H1 (cell line): ENCODE data around the gene LCE2B. TPM values are rescaled to one million over a fixed set of nuclear protein-coding genes. Genes with fewer than 3 reads are reported as not detected.

ENCODE experiments used
- CTCF ChIA-PET: fragments of 300-600 bp; sonication (Branson Sonifier 250); formaldehyde crosslinking; loops from one replicate; lab custom pipeline; 2021; ENCODE audit not compliant: partially characterized antibody; lab: Charles Lee
- POLR2A ChIA-PET: fragments of 300-600 bp; sonication (Branson Sonifier 250); formaldehyde crosslinking; loops from one replicate; lab custom pipeline; 2021; ENCODE audit warnings: inconsistent platforms; ENCODE audit not compliant: partially characterized antibody; lab: Charles Lee
- DNase-seq, 2 experiments: peaks; one replicate each; pipeline versions ENCODE4 v3.0.0 to v3.0.0-alpha.2; 2010 to 2022; ENCODE audit warnings: low spot score in 2 of 2, low read depth in 1 of 2, mixed read lengths in 1 of 2
- FAIRE-seq: peaks from 2 replicates; lab custom pipeline; 2011; peaks lifted over from hg19 to GRCh38; lab: Jason Lieb, UNC
- H2AFZ ChIP-seq: 2 replicates; pipeline ENCODE4 v1.8.1; 2012; ENCODE audit warnings: low read length, inconsistent platforms
- H2AK5ac ChIP-seq: 2 replicates; pipeline ENCODE4 v1.6.1; 2013; ENCODE audit warnings: low read depth, low read length
- H2BK120ac ChIP-seq: replicated peaks from 2 replicates; pipeline ENCODE3; 2013; ENCODE audit warnings: low read depth, low read length, inconsistent platforms
- H2BK12ac ChIP-seq: 2 replicates; pipeline ENCODE4 v1.6.1; 2013; ENCODE audit warnings: low read depth, low read length
- H2BK15ac ChIP-seq: 2 replicates; pipeline ENCODE4 v1.6.1; 2013; ENCODE audit warnings: low read length
- H2BK20ac ChIP-seq: 2 replicates; pipeline ENCODE4 v1.6.1; 2013; ENCODE audit warnings: low read length
- H2BK5ac ChIP-seq: 2 replicates; pipeline ENCODE4 v1.6.1; 2013; ENCODE audit warnings: low read depth, low read length
- H3K14ac ChIP-seq: 2 replicates; pipeline ENCODE4 v1.6.1; 2013; ENCODE audit warnings: inconsistent platforms; ENCODE audit not compliant: insufficient read length
- H3K18ac ChIP-seq: 2 replicates; pipeline ENCODE4 v1.6.1; 2013; ENCODE audit warnings: low read length; ENCODE audit errors: extremely low read depth
- H3K23ac ChIP-seq: 2 replicates; pipeline ENCODE4 v1.6.1; 2013; ENCODE audit warnings: inconsistent platforms; ENCODE audit not compliant: insufficient read length
- H3K23me2 ChIP-seq: 2 replicates; pipeline ENCODE4 v1.6.1; 2013; ENCODE audit warnings: low read depth, low read length
- H3K27ac ChIP-seq: 2 replicates; pipeline ENCODE4 v1.6.1; 2011; ENCODE audit warnings: low read depth, low read length, inconsistent platforms
- H3K27me3 ChIP-seq, 4 experiments: replicated peaks in 1 of 4; 1 replicate in 1 of 4; 2 replicates in 3 of 4; pipeline versions ENCODE4 v1.6.1 to v1.8.1; 2011 to 2013; ENCODE audit warnings: low read length in 3 of 4, mild to moderate bottlenecking in 3 of 4, inconsistent platforms in 2 of 4, mixed read lengths in 2 of 4, moderate library complexity in 1 of 4; ENCODE audit not compliant: control insufficient read depth in 3 of 4, insufficient read depth in 3 of 4; ENCODE audit errors: extremely low read depth in 1 of 4
- H3K36me3 ChIP-seq, 4 experiments: 2 replicates each; pipeline versions ENCODE4 v1.6.1 to v1.8.1; 2011 to 2013; ENCODE audit warnings: mild to moderate bottlenecking in 4 of 4, low read length in 3 of 4, moderate library complexity in 2 of 4, control low read depth in 1 of 4, inconsistent platforms in 1 of 4; ENCODE audit not compliant: insufficient read depth in 4 of 4, control insufficient read depth in 2 of 4
- H3K4ac ChIP-seq: replicated peaks from 2 replicates; pipeline ENCODE3; 2013; ENCODE audit warnings: low read length, low read depth, mixed read lengths, inconsistent platforms; ENCODE audit not compliant: insufficient read length
- H3K4me1 ChIP-seq, 4 experiments: replicated peaks in 1 of 4; 1 replicate in 1 of 4; 2 replicates in 3 of 4; pipeline versions ENCODE4 v1.6.1 to v1.8.1; 2011 to 2013; ENCODE audit warnings: low read length in 3 of 4, inconsistent platforms in 2 of 4, mixed read lengths in 1 of 4; ENCODE audit not compliant: insufficient read depth in 4 of 4, control insufficient read depth in 3 of 4
- H3K4me2 ChIP-seq, 2 experiments: 2 replicates each; pipeline versions ENCODE4 v1.6.1 to v1.8.1; 2011 to 2013; ENCODE audit warnings: low read depth in 2 of 2, low read length in 2 of 2, control low read depth in 1 of 2, inconsistent platforms in 1 of 2, mild to moderate bottlenecking in 1 of 2; ENCODE audit not compliant: insufficient read depth in 1 of 2
- H3K4me3 ChIP-seq, 4 experiments: fragments of 200-600, 300-600 bp in 1 of 4; sonication (generic), shearing (Covaris generic), sonication (Bioruptor Twin) in 1 of 4; 2 replicates each; pipeline versions ENCODE4 v1.5.1 to v1.8.1; 2011 to 2016; ENCODE audit warnings: low read length in 4 of 4, low read depth in 3 of 4, control low read depth in 2 of 4, inconsistent platforms in 2 of 4, mild to moderate bottlenecking in 2 of 4, mixed read lengths in 1 of 4, moderate library complexity in 1 of 4; ENCODE audit not compliant: insufficient read depth in 2 of 4; ENCODE audit errors: extremely low read depth in 1 of 4
- H3K56ac ChIP-seq: replicated peaks from 2 replicates; pipeline ENCODE3; 2013; ENCODE audit warnings: low read depth, mild to moderate bottlenecking, mixed read lengths, low read length, inconsistent platforms; ENCODE audit not compliant: insufficient read length
- H3K79me1 ChIP-seq: 2 replicates; pipeline ENCODE4 v1.6.1; 2013; ENCODE audit warnings: low read depth, low read length, control low read depth
- H3K79me2 ChIP-seq, 2 experiments: 2 replicates each; pipeline versions ENCODE4 v1.6.1 to v1.8.1; 2012 to 2013; ENCODE audit warnings: low read length in 2 of 2, mild to moderate bottlenecking in 2 of 2, inconsistent platforms in 1 of 2; ENCODE audit not compliant: insufficient read depth in 2 of 2, control insufficient read depth in 1 of 2
- H3K9ac ChIP-seq, 4 experiments: replicated peaks in 1 of 4; 1 replicate in 1 of 4; 2 replicates in 3 of 4; pipeline versions ENCODE4 v1.6.1 to v1.8.1; 2011 to 2013; ENCODE audit warnings: low read depth in 3 of 4, low read length in 3 of 4, control low read depth in 2 of 4, mild to moderate bottlenecking in 2 of 4, moderate library complexity in 2 of 4, inconsistent platforms in 1 of 4; ENCODE audit errors: extremely low read depth in 1 of 4
- H3K9me3 ChIP-seq, 2 experiments: 2 replicates each; pipeline versions ENCODE4 v1.6.1 to v1.8.1; 2012 to 2013; ENCODE audit warnings: mild to moderate bottlenecking in 2 of 2, moderate library complexity in 2 of 2, control low read depth in 1 of 2, inconsistent platforms in 1 of 2, low read depth in 1 of 2, low read length in 1 of 2, mixed read lengths in 1 of 2; ENCODE audit not compliant: insufficient read depth in 2 of 2
- H4K20me1 ChIP-seq, 2 experiments: replicated peaks in 1 of 2; 2 replicates each; pipeline versions ENCODE3 to v1.8.1; 2011 to 2013; ENCODE audit warnings: inconsistent platforms in 2 of 2, low read length in 2 of 2, mild to moderate bottlenecking in 1 of 2; ENCODE audit not compliant: insufficient read depth in 2 of 2, control insufficient read depth in 1 of 2
- H4K5ac ChIP-seq: 2 replicates; pipeline ENCODE4 v1.6.1; 2013; ENCODE audit warnings: low read length, low read depth, mixed read lengths, inconsistent platforms; ENCODE audit not compliant: insufficient read length
- H4K8ac ChIP-seq: 2 replicates; pipeline ENCODE4 v1.8.0; 2013; ENCODE audit warnings: mild to moderate bottlenecking, moderate library complexity, low read length, inconsistent platforms; ENCODE audit not compliant: insufficient read depth; ENCODE audit errors: extremely low read depth
- H4K91ac ChIP-seq: replicated peaks from 2 replicates; pipeline ENCODE3; 2013; ENCODE audit warnings: low read length, mixed read lengths, inconsistent platforms; ENCODE audit not compliant: insufficient read length
- BACH1 ChIP-seq: IDR thresholded peaks from 2 replicates; pipeline ENCODE4 v1.6.1; 2012; ENCODE audit warnings: low read length, improper control_type of control experiment
- BRCA1 ChIP-seq: IDR thresholded peaks from 2 replicates; pipeline ENCODE4 v1.6.1; 2012; ENCODE audit warnings: low read depth, low read length, improper control_type of control experiment
- CBX8 ChIP-seq: fragments of 300-800, 300-1000 bp; sonication (generic); IDR thresholded peaks from 2 replicates; pipeline ENCODE4 v1.7.1; 2016; ENCODE audit warnings: low read depth, low read length, borderline replicate concordance
- CHD2 ChIP-seq: IDR thresholded peaks from 2 replicates; pipeline ENCODE4 v1.6.1; 2012; ENCODE audit warnings: low read length, improper control_type of control experiment
- FOSL1 ChIP-seq: IDR thresholded peaks from 2 replicates; pipeline ENCODE4 v1.6.1; 2011; ENCODE audit warnings: mild to moderate bottlenecking, low read depth, low read length, moderate library complexity; ENCODE audit not compliant: insufficient read depth
- MAFK ChIP-seq: IDR thresholded peaks from 2 replicates; pipeline ENCODE4 v1.6.1; 2012; ENCODE audit warnings: low read depth, mild to moderate bottlenecking, improper control_type of control experiment, low read length
- PHF8 ChIP-seq: fragments of 200-600 bp; sonication (generic); conservative IDR thresholded peaks from 2 replicates; pipeline ENCODE4 v1.7.1; 2012; ENCODE audit warnings: low read depth, mild to moderate bottlenecking, inconsistent platforms, low read length, moderate library complexity
- SP4 ChIP-seq: IDR thresholded peaks from 2 replicates; pipeline ENCODE4 v1.6.1; 2012; ENCODE audit warnings: low read length, inconsistent platforms
- TEAD4 ChIP-seq: IDR thresholded peaks from 2 replicates; pipeline ENCODE4 v1.6.1; 2012; ENCODE audit warnings: low read depth, low read length, inconsistent platforms, mixed read lengths
- WGBS, 2 experiments: shearing (Covaris generic) in 1 of 2; methylation state at CpG; one replicate each; pipeline versions ENCODE4 v1.1.6 to v1.1.7; 2013 to 2015; ENCODE audit warnings: low lambda C conversion rate in 2 of 2, mixed read lengths in 2 of 2, inconsistent platforms in 1 of 2, low coverage in 1 of 2, missing lambda C conversion rate in 1 of 2; ENCODE audit not compliant: insufficient replicate concordance in 2 of 2, insufficient coverage in 1 of 2, insufficient read length in 1 of 2; ENCODE audit errors: extremely low coverage in 1 of 2, missing lambda C conversion rate in 1 of 2; 5-methylcytosine and 5-hydroxymethylcytosine counted together
- polyA plus RNA-seq, 7 experiments: library from polyadenylated mRNA; depleted of rRNA in 3 of 7; stranded (reverse) in 5 of 7; unstranded in 2 of 7; fragments of >200 nt in 5 of 7; fragments of 200-250 nt in 2 of 7; gene quantifications; 1 replicate in 5 of 7; 2 replicates in 1 of 7; 4 replicates in 1 of 7; pipeline versions ENCODE4 v1.2.1 to v1.2.3, GENCODE V29; 2011 to 2013; ENCODE audit warnings: missing spikeins in 2 of 7, mixed read lengths in 2 of 7
- total RNA-seq: library from RNA; stranded (reverse); fragmentation: NEBNext Ultra II Directional; extraction: Animal tissue kit (Norgen Biotek cat#: 25700); gene quantifications from 2 replicates; pipeline ENCODE4 v1.2.1, GENCODE V29; 2021

Gene LCE2B
- total and polyA plus RNA-seq, 2 of the 8 experiments (the other 6 are each of a cell fraction or from before 2014, with no cell fraction given) = not detected

DNA sequence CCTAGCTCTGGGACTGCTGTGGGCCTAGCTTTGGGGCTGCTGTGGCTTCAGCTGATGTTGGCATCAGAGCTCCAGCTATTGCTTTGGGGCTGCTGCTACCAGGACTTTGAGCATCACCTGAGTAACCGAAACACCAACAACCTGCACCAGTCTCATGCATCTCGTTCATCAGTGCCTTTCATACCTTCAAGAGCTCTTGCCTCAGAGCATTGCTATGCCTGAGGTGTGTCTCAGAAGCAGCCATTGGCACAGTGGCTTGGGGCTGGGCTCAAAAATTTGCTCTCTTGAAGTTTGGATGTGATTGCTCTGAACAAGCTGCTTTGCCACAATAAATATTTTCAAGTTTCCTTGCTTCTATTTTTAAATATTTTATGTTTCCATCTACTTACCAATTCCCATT is 29.5 kb upstream of the LCE2B start:
- Histone ChIP-seq H2BK12ac (no peak overlapping the region), H3K9ac (no peak overlapping the region), H3K27ac (no peak overlapping the region), H2BK5ac (no peak overlapping the region), H4K8ac (no peak overlapping the region), H3K4me2 (no peak overlapping the region), H3K36me3 (no peaks in the 10 kb centered on the region), H4K5ac (no peak overlapping the region), H3K23ac (no peak overlapping the region), H3K79me1 (no peaks in the 10 kb centered on the region), H2BK20ac (no peak overlapping the region), H4K20me1 (no peaks in the 10 kb centered on the region), H2BK15ac (no peak overlapping the region), H2AK5ac (no peak overlapping the region), H2AFZ (no peak overlapping the region), H3K4me3 (no peak overlapping the region), H2BK120ac (no peak overlapping the region), H3K4ac (no peak overlapping the region), H3K27me3 (no peaks in the 10 kb centered on the region), H3K23me2 (no peaks in the 10 kb centered on the region), H3K79me2 (no peaks in the 10 kb centered on the region), H3K18ac (no peak overlapping the region), H4K91ac (no peak overlapping the region), H3K14ac (no peak overlapping the region), H3K9me3 (peaks cover 62 to 64% of the 10 kb centered on the region in 2 experiments), H3K4me1 (no peaks in the 10 kb centered on the region), H3K56ac (no peak overlapping the region)
- TF ChIP-seq PHF8 = no peak
- TF ChIP-seq TEAD4 = no peak
- TF ChIP-seq BACH1 = no peak
- TF ChIP-seq CHD2 = no peak
- TF ChIP-seq BRCA1 = no peak
- TF ChIP-seq SP4 = no peak
- no peak for TF ChIP-seq CBX8
- TF ChIP-seq MAFK = no peak
- TF ChIP-seq FOSL1 = no peak
- POLR2A ChIA-PET = no interaction called here
- CTCF ChIA-PET = interaction anchor here (1.0 kb wide), 1 partner anchor 16 kb away, joined by 3 read pairs; no protein-coding TSS in a partner anchor
- WGBS, 2 experiments = 74% methylated on average over 2 of the region's 2 CpGs; no CpG with 5 or more reads in 1 of the 2 experiments
- DNase-seq (no peak), FAIRE-seq (no peak)
